ENCODE data around the gene GRIN2A. TPM values are rescaled to one million over a fixed set of nuclear protein-coding genes. Genes with fewer than 3 reads are reported as not detected.

The GRIN2A gene
- total RNA-seq, 1 donor from 2014 or later: 6.8 TPM

DNA sequence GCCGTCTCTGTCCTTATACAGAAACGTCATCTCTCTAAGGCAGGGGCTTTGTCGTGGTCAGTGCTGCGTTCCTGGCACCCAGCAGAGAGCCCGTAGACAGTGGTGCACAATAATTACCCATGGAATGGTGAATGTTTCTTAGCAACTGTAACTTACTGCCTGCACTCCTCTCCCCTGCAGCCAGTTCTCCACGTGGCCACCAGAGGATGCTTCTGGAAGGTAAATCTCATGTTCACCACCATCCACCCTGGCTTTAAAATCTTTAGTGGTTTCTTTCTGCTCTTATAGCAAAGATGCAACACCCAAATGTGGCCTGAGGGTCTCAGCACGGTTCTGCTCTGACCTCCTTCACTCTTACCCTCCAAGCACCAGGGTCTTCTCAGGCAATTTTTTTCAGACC lies 150.8 kb downstream of the GRIN2A start:
- Mint-ChIP-seq H3K9me3 (ENCODE audit: unreplicated experiment) (peaks cover 4% of the 10 kb centered on the region), H3K4me3 (ENCODE audit: unreplicated experiment) (no peak overlapping the region), H3K27me3 (ENCODE audit: unreplicated experiment) (no peaks in the 10 kb centered on the region), H3K4me1 (ENCODE audit: low read depth, unreplicated experiment) (no peaks in the 10 kb centered on the region), H3K27ac (ENCODE audit: unreplicated experiment) (no peak overlapping the region), H3K36me3 (ENCODE audit: unreplicated experiment) (no peaks in the 10 kb centered on the region)
- TF ChIP-seq, protein P1, sequence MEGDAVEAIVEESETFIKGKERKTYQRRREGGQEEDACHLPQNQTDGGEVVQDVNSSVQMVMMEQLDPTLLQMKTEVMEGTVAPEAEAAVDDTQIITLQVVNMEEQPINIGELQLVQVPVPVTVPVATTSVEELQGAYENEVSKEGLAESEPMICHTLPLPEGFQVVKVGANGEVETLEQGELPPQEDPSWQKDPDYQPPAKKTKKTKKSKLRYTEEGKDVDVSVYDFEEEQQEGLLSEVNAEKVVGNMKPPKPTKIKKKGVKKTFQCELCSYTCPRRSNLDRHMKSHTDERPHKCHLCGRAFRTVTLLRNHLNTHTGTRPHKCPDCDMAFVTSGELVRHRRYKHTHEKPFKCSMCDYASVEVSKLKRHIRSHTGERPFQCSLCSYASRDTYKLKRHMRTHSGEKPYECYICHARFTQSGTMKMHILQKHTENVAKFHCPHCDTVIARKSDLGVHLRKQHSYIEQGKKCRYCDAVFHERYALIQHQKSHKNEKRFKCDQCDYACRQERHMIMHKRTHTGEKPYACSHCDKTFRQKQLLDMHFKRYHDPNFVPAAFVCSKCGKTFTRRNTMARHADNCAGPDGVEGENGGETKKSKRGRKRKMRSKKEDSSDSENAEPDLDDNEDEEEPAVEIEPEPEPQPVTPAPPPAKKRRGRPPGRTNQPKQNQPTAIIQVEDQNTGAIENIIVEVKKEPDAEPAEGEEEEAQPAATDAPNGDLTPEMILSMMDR (IDR thresholded peaks at IDR 0.05; ENCODE audit: partially characterized antibody, unreplicated experiment): no peak
- DNase-seq: no peak

DNA sequence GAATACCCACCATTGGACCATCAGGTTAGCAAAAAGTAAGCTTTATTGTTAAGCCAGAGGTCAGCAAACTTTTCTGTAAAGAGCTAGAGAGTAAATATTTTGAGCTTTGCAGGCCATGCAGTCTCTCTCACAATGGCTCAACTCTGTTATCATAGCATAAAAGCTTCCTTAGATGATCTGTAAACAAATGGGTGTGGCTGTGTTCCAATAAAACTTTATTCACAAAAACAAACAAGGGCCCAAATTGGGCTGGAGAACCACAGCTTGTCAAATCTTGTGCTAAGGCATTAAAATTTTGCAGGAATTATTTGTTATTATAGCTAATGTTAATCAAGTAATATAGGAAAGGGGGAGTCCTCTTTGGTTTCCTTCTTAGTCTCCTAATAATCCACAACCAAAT lies 153.6 kb downstream of the GRIN2A start:
- DNase-seq: no peak
- H3K27me3 Mint-ChIP-seq (ENCODE audit: unreplicated experiment): no peaks in the 10 kb centered on the region
- no peaks in the 10 kb centered on the region for H3K4me1 Mint-ChIP-seq (ENCODE audit: low read depth, unreplicated experiment)
- no peak overlapping the region for H3K4me3 Mint-ChIP-seq (ENCODE audit: unreplicated experiment)
- H3K36me3 Mint-ChIP-seq (ENCODE audit: unreplicated experiment): no peaks in the 10 kb centered on the region
- TF ChIP-seq, protein P1 (IDR thresholded peaks at IDR 0.05; ENCODE audit: partially characterized antibody, unreplicated experiment): no peak
- no peak overlapping the region for H3K27ac Mint-ChIP-seq (ENCODE audit: unreplicated experiment)
- H3K9me3 Mint-ChIP-seq (ENCODE audit: unreplicated experiment): peaks cover 2% of the 10 kb centered on the region

DNA sequence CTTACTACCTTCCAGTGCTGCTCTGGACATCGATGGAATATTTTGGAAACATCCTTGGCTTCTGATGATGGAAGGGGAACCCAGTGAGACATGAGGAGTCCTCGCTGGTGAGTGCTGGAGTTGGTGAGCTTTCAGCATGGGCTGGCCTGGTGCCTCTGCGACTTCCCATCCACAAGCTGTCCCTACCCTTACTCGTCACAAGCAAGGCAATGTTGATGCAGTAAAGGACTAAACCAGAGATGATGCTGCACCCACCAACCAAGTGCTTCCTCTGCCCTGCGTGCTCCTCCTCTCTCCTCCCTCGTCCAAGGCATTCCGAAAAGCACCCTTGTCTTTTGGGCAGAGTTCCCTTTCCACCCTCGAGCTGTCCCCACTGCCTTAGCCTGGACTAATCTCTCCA lies 154.7 kb downstream of the GRIN2A start:
- DNase-seq: no peak
- TF ChIP-seq, protein P1 (IDR thresholded peaks at IDR 0.05; ENCODE audit: partially characterized antibody, unreplicated experiment): no peak
- Mint-ChIP-seq H3K4me3 (ENCODE audit: unreplicated experiment) (no peak overlapping the region), H3K36me3 (ENCODE audit: unreplicated experiment) (no peaks in the 10 kb centered on the region), H3K4me1 (ENCODE audit: low read depth, unreplicated experiment) (no peaks in the 10 kb centered on the region), H3K9me3 (ENCODE audit: unreplicated experiment) (peaks cover 2% of the 10 kb centered on the region), H3K27ac (ENCODE audit: unreplicated experiment) (no peak overlapping the region), H3K27me3 (ENCODE audit: unreplicated experiment) (no peaks in the 10 kb centered on the region)

DNA sequence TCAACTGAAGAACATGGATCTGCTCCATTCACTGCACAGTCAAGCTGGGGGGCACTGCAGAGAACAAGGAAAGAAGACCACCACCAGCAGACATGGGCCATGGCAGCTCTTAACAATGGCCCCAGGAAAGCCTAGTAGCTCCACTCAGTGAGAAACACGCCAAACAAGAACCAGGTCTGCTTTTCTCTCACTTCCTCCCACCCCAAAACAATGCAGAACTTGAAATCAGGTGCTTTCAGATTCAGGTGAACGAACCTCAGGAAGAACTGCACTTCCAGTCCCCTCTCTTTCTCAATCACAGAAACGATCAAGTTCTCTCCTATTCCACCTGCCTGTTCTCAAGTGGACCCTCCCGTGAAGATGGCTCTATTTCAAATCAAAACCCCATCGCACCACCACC lies 155.6 kb downstream of the GRIN2A start:
- Mint-ChIP-seq H3K9me3 (ENCODE audit: unreplicated experiment) (peaks cover 2% of the 10 kb centered on the region), H3K4me1 (ENCODE audit: low read depth, unreplicated experiment) (no peaks in the 10 kb centered on the region), H3K4me3 (ENCODE audit: unreplicated experiment) (no peak overlapping the region), H3K36me3 (ENCODE audit: unreplicated experiment) (no peaks in the 10 kb centered on the region), H3K27ac (ENCODE audit: unreplicated experiment) (no peak overlapping the region), H3K27me3 (ENCODE audit: unreplicated experiment) (no peaks in the 10 kb centered on the region)
- DNase-seq: no peak
- TF ChIP-seq, protein P1 (IDR thresholded peaks at IDR 0.05; ENCODE audit: partially characterized antibody, unreplicated experiment): no peak

DNA sequence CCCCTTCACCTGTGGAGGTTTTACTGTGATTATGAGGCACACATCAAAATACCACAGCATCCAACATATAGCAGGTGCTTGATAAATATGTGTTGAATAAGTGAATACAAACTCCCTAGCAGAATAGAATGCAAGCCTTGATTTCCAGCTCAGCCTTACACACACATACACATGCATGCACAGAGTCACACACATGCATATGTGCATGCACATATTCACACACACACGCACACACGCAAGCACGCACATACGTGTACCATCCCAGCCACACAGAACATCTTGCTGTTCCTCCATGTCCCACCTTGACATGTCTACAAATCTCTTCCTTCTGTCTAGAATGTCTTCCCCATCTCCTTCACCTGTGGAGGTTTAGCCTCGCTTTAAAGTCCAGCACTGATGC lies 160.1 kb downstream of the GRIN2A start:
- Mint-ChIP-seq H3K36me3 (ENCODE audit: unreplicated experiment) (no peaks in the 10 kb centered on the region), H3K4me3 (ENCODE audit: unreplicated experiment) (no peak overlapping the region), H3K27me3 (ENCODE audit: unreplicated experiment) (no peaks in the 10 kb centered on the region), H3K27ac (ENCODE audit: unreplicated experiment) (no peak overlapping the region), H3K4me1 (ENCODE audit: low read depth, unreplicated experiment) (no peaks in the 10 kb centered on the region), H3K9me3 (ENCODE audit: unreplicated experiment) (peaks cover 1% of the 10 kb centered on the region)
- TF ChIP-seq, protein P1 (IDR thresholded peaks at IDR 0.05; ENCODE audit: partially characterized antibody, unreplicated experiment): no peak
- no peak for DNase-seq

Measured in glutamatergic neuron (in vitro differentiated cells).